Neural cell (in vitro differentiated cells): ENCODE measurements around the gene PRG3.

Experiments
- EP300 ChIP-seq: fragments of 450-650 bp; conservative IDR thresholded peaks from 2 replicates; pipeline ENCODE4 v1.6.1; 2014; ENCODE audit warnings: antibody characterized with exemption, mild to moderate bottlenecking, moderate library complexity; ENCODE audit not compliant: poor library complexity, severe bottlenecking
- EZH2 ChIP-seq: fragments of 200-600, 300-800 bp; shearing (Covaris generic), sonication (generic); IDR thresholded peaks from 2 replicates; pipeline ENCODE4 v1.6.1; 2014; ENCODE audit warnings: antibody characterized with exemption, low read length, borderline replicate concordance, mild to moderate bottlenecking; ENCODE audit not compliant: insufficient read depth, poor library complexity, severe bottlenecking
- POLR2AphosphoS5 ChIP-seq: IDR thresholded peaks from 2 replicates; pipeline ENCODE4 v1.6.1; 2012
- TF ChIP-seq, protein P1 (sequence below): fragments of 450-650 bp; IDR thresholded peaks from 2 replicates; pipeline ENCODE4 v1.5.1; 2014; ENCODE audit warnings: antibody characterized with exemption, mild to moderate bottlenecking, moderate library complexity; ENCODE audit not compliant: poor library complexity, severe bottlenecking

DNA sequence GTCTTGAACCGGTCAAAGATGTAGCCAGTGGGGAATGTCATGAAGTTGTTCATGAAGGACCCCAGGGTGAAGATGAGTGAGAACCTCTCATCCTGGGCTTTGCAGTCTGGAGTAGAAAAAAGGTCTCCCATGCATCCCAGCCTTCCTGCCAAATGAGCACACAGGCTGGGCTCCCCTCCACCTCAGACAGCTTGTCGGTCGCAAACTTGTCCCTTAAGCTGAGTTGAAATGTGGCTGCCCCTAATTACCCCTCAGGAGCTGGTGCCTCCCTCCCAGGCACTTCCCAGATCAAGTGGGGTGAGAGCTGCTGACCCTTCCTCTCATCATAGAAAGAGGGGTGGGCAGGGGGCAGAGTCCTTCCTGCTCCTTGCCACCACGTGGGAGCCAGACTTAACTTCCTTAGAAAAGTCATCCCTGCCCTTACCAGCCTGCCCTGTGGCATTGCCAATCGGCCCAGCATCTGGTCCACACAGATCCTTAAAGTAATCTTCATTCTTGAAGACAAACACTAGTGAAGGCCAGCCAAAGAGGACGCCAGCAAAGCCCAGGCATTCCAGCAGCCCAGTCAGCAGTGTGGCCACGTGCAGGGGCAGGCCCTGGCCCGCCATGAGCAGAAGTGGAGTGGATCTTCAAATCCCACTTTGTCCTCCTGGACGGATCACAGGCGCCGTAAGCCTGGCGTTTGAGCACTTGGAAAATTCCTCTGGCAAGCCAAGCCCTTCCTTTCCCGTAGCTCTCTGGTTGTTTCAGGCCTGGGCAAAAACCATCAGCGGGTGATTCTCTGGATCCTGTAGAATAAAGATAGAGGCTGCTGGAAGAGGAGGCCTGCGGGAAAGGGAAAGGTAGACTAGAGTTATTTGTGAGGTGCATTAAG is 44.9 kb upstream of the PRG3 start:
- TF ChIP-seq EZH2 (no peak), POLR2AphosphoS5 (no peak), EP300 (no peak)
- TF ChIP-seq, protein P1, sequence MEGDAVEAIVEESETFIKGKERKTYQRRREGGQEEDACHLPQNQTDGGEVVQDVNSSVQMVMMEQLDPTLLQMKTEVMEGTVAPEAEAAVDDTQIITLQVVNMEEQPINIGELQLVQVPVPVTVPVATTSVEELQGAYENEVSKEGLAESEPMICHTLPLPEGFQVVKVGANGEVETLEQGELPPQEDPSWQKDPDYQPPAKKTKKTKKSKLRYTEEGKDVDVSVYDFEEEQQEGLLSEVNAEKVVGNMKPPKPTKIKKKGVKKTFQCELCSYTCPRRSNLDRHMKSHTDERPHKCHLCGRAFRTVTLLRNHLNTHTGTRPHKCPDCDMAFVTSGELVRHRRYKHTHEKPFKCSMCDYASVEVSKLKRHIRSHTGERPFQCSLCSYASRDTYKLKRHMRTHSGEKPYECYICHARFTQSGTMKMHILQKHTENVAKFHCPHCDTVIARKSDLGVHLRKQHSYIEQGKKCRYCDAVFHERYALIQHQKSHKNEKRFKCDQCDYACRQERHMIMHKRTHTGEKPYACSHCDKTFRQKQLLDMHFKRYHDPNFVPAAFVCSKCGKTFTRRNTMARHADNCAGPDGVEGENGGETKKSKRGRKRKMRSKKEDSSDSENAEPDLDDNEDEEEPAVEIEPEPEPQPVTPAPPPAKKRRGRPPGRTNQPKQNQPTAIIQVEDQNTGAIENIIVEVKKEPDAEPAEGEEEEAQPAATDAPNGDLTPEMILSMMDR, result no peak
